Endothelial cell (in vitro differentiated cells): Measurements from ENCODE around the gene ATOSB. TPM values are rescaled to one million over a fixed set of nuclear protein-coding genes. Genes with fewer than 3 reads are reported as not detected.

Source experiments
- DNase-seq: peaks from one replicate; pipeline ENCODE4 v3.0.0; 2021; ENCODE audit warnings: low spot score
- H3K27ac Mint-ChIP-seq: one replicate; pipeline ENCODE4 v1.8.0; 2021; ENCODE audit warnings: mixed read lengths, inconsistent platforms; ENCODE audit not compliant: unreplicated experiment
- H3K27me3 Mint-ChIP-seq: one replicate; pipeline ENCODE4 v1.8.0; 2021; ENCODE audit warnings: mild to moderate bottlenecking, moderate library complexity, mixed read lengths, inconsistent platforms; ENCODE audit not compliant: unreplicated experiment
- H3K36me3 Mint-ChIP-seq: one replicate; pipeline ENCODE4 v1.8.0; 2021; ENCODE audit warnings: mild to moderate bottlenecking, low read depth, mixed read lengths, inconsistent platforms; ENCODE audit not compliant: unreplicated experiment
- H3K4me1 Mint-ChIP-seq: one replicate; pipeline ENCODE4 v1.8.0; 2021; ENCODE audit warnings: mild to moderate bottlenecking, mixed read lengths, inconsistent platforms; ENCODE audit not compliant: unreplicated experiment
- H3K4me3 Mint-ChIP-seq: one replicate; pipeline ENCODE4 v1.8.0; 2021; ENCODE audit warnings: mild to moderate bottlenecking, mixed read lengths, inconsistent platforms; ENCODE audit not compliant: unreplicated experiment
- H3K9me3 Mint-ChIP-seq: one replicate; pipeline ENCODE4 v1.8.0; 2021; ENCODE audit warnings: mixed read lengths, inconsistent platforms; ENCODE audit not compliant: unreplicated experiment
- total RNA-seq: library from RNA; stranded (reverse); fragmentation: NEBNext Ultra II Directional; extraction: Animal tissue kit (Norgen Biotek cat#: 25700); gene quantifications from one replicate; pipeline ENCODE4 v1.2.1, GENCODE V29; 2021; ENCODE audit not compliant: unreplicated experiment
- TF ChIP-seq, protein P1 (sequence below): fragments of 200-600 bp; sonication (generic); IDR thresholded peaks from one replicate; pipeline ENCODE4 v1.5.0; 2021; ENCODE audit warnings: antibody characterized with exemption; ENCODE audit not compliant: unreplicated experiment

ATOSB gene
- total RNA-seq, 1 donor from 2014 or later: 33.7 TPM

DNA sequence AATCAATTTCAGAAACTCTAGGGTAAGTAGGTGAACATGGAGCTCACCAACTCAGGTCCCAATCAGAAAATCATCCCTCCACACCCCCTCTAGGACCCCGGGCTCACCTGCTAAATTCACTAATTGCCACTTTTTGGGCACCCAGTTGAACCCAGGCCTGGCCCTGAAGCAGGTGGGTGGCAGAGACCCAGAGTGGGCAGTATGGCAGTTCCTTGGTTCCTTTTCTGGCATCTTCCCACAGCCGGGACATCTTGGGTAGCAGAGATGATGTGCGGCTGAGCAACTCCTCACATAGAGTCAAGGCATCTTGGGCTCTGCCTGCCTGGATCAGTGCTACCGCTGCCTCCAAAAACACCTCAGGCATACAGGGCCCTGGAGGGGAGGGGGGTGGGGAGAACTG lies 40.3 kb downstream of the ATOSB start:
- Mint-ChIP-seq H3K4me3 (no peak overlapping the region), H3K27ac (no peak overlapping the region), H3K36me3 (peaks cover 13% of the 10 kb centered on the region), H3K4me1 (peaks cover 30% of the 10 kb centered on the region), H3K9me3 (no peaks in the 10 kb centered on the region), H3K27me3 (peaks cover 22% of the 10 kb centered on the region)
- TF ChIP-seq, protein P1, sequence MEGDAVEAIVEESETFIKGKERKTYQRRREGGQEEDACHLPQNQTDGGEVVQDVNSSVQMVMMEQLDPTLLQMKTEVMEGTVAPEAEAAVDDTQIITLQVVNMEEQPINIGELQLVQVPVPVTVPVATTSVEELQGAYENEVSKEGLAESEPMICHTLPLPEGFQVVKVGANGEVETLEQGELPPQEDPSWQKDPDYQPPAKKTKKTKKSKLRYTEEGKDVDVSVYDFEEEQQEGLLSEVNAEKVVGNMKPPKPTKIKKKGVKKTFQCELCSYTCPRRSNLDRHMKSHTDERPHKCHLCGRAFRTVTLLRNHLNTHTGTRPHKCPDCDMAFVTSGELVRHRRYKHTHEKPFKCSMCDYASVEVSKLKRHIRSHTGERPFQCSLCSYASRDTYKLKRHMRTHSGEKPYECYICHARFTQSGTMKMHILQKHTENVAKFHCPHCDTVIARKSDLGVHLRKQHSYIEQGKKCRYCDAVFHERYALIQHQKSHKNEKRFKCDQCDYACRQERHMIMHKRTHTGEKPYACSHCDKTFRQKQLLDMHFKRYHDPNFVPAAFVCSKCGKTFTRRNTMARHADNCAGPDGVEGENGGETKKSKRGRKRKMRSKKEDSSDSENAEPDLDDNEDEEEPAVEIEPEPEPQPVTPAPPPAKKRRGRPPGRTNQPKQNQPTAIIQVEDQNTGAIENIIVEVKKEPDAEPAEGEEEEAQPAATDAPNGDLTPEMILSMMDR: no peak
- no peak for DNase-seq

DNA sequence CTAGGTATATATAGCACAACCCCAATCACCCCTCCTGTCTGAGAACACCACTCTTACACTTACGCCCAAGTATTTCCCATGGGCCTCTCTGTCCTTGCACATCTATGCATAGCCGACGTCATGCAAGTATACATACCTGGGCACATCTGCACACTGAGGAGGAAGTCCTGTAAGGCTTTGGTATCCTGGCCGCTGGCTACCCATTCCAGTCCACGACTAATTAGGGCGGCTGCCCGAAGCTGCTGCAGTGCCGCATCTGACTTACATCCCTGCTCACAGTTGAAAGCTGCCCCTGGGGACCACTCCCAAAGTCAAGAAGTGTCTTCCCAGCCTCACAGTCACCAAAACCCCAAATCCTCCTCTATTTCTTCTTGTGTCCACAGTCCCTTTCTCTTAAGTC lies 40.9 kb downstream of the ATOSB start:
- TF ChIP-seq, protein P1: no peak
- Mint-ChIP-seq H3K36me3 (peaks cover 13% of the 10 kb centered on the region), H3K27ac (no peak overlapping the region), H3K9me3 (no peaks in the 10 kb centered on the region), H3K4me1 (peaks cover 32% of the 10 kb centered on the region), H3K27me3 (peaks cover 21% of the 10 kb centered on the region), H3K4me3 (peak overlapping the region; percentile 5)
- no peak for DNase-seq

DNA sequence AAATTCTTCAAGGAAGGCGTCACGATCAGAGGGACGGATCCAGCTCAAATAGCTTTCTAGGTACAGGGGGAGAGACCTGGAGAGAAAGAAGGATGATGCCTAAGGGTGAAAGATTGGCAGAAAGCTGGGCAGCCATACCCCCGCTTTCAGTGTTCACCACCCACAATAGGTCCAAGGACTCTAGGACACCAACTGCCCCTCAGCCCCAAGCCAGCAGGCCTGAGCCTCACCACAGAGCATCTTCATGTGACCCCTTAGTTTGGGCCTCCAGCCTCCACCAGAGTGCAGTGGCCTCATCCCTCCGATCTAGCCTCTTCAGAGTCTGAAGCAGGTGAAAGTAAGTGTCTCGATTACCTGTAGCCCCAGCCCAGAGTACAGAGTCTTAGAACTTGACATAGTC lies 41.5 kb downstream of the ATOSB start:
- H3K27me3 Mint-ChIP-seq: peaks cover 21% of the 10 kb centered on the region
- DNase-seq: no peak
- TF ChIP-seq, protein P1: no peak
- H3K4me1 Mint-ChIP-seq: peaks cover 34% of the 10 kb centered on the region
- H3K27ac Mint-ChIP-seq: no peak overlapping the region
- no peaks in the 10 kb centered on the region for H3K9me3 Mint-ChIP-seq
- H3K36me3 Mint-ChIP-seq: peaks cover 13% of the 10 kb centered on the region
- H3K4me3 Mint-ChIP-seq: peak overlapping the region; percentile 94

DNA sequence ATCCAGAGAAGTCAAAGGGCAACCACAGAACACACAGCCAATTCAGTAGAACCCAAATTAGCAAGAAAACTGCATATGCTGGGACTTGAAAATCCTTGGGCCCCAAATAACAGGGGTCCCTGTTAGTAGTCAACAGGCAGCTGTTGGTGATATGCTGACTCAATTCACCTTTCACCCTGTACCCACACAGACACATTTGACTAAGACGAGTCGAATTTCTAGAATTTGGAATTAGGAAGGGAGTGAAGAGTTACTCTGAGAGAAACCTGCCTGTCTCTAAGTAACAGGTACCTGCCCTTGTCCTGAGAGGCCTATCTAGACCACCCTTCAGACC lies 42.4 kb downstream of the ATOSB start:
- H3K27me3 Mint-ChIP-seq: peaks cover 19% of the 10 kb centered on the region
- H3K27ac Mint-ChIP-seq: peak overlapping the region; percentile 85
- H3K9me3 Mint-ChIP-seq: no peaks in the 10 kb centered on the region
- H3K4me1 Mint-ChIP-seq: peaks cover 33% of the 10 kb centered on the region
- peaks cover 22% of the 10 kb centered on the region for H3K36me3 Mint-ChIP-seq
- TF ChIP-seq, protein P1: no peak
- no peak for DNase-seq
- H3K4me3 Mint-ChIP-seq: peak overlapping the region; percentile 94

DNA sequence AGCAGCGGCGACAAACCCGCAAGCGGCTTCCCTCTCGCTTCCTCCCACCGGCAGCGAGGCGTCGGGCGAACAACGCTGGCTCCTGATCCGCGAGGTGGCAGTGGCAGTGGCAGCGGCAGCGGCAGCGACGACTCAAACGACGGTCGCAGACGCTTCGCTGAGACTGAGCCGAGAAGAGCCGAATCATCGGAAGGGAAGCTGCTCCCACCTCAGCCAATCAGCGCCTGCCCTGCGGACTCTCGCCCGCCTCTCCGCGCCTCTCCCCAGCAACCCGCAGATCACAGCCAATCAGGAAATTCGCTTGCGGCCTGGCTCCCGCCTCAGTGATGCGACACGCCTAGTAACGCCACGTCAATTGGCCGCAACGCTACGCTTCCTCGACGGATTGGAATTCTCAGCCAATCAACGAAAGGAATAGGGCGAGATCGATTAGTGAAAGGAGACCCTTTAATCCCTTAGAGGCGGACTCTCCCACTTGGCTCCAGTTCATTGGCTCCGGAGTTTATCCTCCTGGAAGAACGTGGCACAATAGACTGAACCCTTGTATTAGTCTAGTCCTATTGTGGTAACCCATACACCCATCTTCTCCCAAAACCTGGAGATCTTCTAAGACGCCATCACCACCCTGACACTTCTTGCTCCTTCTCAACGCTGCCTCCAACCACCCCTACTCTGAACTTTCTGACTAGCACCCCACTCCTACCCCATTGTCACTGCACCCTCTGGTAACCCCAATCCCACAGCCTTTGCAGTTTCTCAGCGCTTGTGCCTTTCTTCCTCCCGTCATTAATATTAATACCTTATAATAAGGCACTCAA lies 43.0 kb downstream of the ATOSB start, which contains the start of gene VCP:
VCP (minus strand) TSS at position 165 of the 818 bp plus-strand sequence. CDS start 272 bp downstream, outside the sequence.
- peaks cover 21% of the 10 kb centered on the region for H3K27me3 Mint-ChIP-seq
- H3K4me1 Mint-ChIP-seq: peaks cover 34% of the 10 kb centered on the region
- peak within 1 kb of the TSS; percentile 99 for H3K27ac Mint-ChIP-seq

More for the DNA sequence above, 43.0 kb downstream of the ATOSB start, which contains the start of gene VCP:
- H3K4me3 Mint-ChIP-seq: peak within 1 kb of the TSS; percentile 99
- no peaks in the 10 kb centered on the region for H3K9me3 Mint-ChIP-seq
- peaks cover 27% of the 10 kb centered on the region for H3K36me3 Mint-ChIP-seq
- TF ChIP-seq, protein P1: no peak
- DNase-seq: peak; percentile 96
